DND-41 (cell line): Measurements from ENCODE around the gene CLASP1.
"Not testable (repeated sequence)": the region's sequence is repeated elsewhere in the genome, so short reads cannot be mapped to it uniquely, and the experiment has no call there.

Experiments used
- EZH2 ChIP-seq: IDR thresholded peaks from 3 replicates; pipeline ENCODE4 v1.6.1; 2012; ENCODE audit warnings: borderline replicate concordance, low read depth, mild to moderate bottlenecking, moderate library complexity, low read length, inconsistent platforms; ENCODE audit not compliant: severe bottlenecking
- TF ChIP-seq, protein P1 (sequence below): IDR thresholded peaks from 2 replicates; pipeline ENCODE4 v1.5.1; 2012; ENCODE audit warnings: borderline replicate concordance, low read length, moderate library complexity, mild to moderate bottlenecking; ENCODE audit not compliant: poor library complexity, severe bottlenecking; ENCODE audit errors: extremely low read depth

DNA sequence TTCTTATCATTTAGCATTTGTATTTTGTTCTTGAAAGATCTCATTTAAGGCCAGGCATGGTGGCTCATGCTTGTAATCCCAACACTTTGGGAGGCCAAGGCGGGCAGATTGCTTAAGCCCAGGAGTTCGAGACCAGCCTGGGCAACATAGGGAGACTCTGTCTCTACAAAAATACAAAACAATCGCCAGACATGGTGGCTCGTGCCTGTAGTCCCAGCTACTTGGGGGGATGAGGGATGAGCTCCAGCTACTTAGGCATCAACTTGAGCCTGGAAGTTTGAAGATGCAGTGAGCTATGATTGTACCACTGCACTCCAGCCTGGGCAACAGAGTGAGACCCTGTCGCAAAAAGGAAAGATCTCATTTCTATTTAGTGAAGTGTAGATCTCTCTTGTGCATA, 351.4 kb downstream of the CLASP1 start:
- TF ChIP-seq, protein P1, sequence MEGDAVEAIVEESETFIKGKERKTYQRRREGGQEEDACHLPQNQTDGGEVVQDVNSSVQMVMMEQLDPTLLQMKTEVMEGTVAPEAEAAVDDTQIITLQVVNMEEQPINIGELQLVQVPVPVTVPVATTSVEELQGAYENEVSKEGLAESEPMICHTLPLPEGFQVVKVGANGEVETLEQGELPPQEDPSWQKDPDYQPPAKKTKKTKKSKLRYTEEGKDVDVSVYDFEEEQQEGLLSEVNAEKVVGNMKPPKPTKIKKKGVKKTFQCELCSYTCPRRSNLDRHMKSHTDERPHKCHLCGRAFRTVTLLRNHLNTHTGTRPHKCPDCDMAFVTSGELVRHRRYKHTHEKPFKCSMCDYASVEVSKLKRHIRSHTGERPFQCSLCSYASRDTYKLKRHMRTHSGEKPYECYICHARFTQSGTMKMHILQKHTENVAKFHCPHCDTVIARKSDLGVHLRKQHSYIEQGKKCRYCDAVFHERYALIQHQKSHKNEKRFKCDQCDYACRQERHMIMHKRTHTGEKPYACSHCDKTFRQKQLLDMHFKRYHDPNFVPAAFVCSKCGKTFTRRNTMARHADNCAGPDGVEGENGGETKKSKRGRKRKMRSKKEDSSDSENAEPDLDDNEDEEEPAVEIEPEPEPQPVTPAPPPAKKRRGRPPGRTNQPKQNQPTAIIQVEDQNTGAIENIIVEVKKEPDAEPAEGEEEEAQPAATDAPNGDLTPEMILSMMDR: not testable (repeated sequence)
- not testable (repeated sequence) for TF ChIP-seq EZH2
